Measurements from ENCODE around the gene KCNS1. TPM values are rescaled to one million over a fixed set of nuclear protein-coding genes. Genes with fewer than 3 reads are reported as not detected.
"Not testable (repeated sequence)": the region's sequence is repeated elsewhere in the genome, so short reads cannot be mapped to it uniquely, and the experiment has no call there.

Gene KCNS1
- total RNA-seq, 1 experiment from 2014 or later = 0.98 TPM

- H3T11ph ChIP-seq (ENCODE audit: low read length) = no peak overlapping the region
- no peak overlapping the region for H4K91ac ChIP-seq (ENCODE audit: insufficient read length, low read depth, low read length)
- H2BK12ac ChIP-seq (ENCODE audit: insufficient read length, low read depth, low read length) = no peak overlapping the region
- H2BK15ac ChIP-seq (ENCODE audit: low read depth, low read length) = no peak overlapping the region
- H3K9me3 Mint-ChIP-seq = no peaks in the 10 kb centered on the region; a peak in 1 of 5 replicates
- no peak overlapping the region for H3K9ac ChIP-seq (ENCODE audit: extremely low read depth, insufficient read length, low read length)
- no peak for TF ChIP-seq CTCF (conservative IDR thresholded peaks at IDR 0.05)
- H3K23me2 ChIP-seq (ENCODE audit: insufficient read length, low read depth, low read length, poor library complexity, severe bottlenecking) = no peaks in the 10 kb centered on the region
- H3K27me3 ChIP-seq (ENCODE audit: insufficient read depth, low read length) = no peaks in the 10 kb centered on the region
- H4K8ac ChIP-seq (replicated peaks; ENCODE audit: insufficient read length, low read depth, low read length) = no peak overlapping the region
- no peaks in the 10 kb centered on the region for H3K27me3 Mint-ChIP-seq (ENCODE audit: low read depth)
- H3K56ac ChIP-seq (ENCODE audit: insufficient read length, low read depth, low read length) = no peak overlapping the region
- H3K4me1 ChIP-seq (ENCODE audit: insufficient read depth, low read length) = no peaks in the 10 kb centered on the region
- no peak overlapping the region for H2BK120ac ChIP-seq (ENCODE audit: low read depth, low read length, poor library complexity, severe bottlenecking)
- no peak overlapping the region for H4K5ac ChIP-seq (ENCODE audit: insufficient read length, low read depth, low read length)
- no peak overlapping the region for H3K4me2 ChIP-seq (ENCODE audit: insufficient read depth, insufficient read length, low read length)
- no peak overlapping the region for H3K18ac ChIP-seq (ENCODE audit: insufficient read length, low read depth, low read length)
- no peaks in the 10 kb centered on the region for H3K79me1 ChIP-seq (ENCODE audit: insufficient read depth, low read depth, low read length, poor library complexity, severe bottlenecking)
- no peaks in the 10 kb centered on the region; the same call in 1 of the 2 replicates for H3K79me2 ChIP-seq (ENCODE audit: insufficient read depth, low read length)
- H3K23ac ChIP-seq (ENCODE audit: insufficient read length, low read depth, low read length) = no peak overlapping the region
- no peak overlapping the region for H2AFZ ChIP-seq (ENCODE audit: low read length)
- H3K14ac ChIP-seq (ENCODE audit: insufficient read depth, low read length) = no peak overlapping the region
- no peak overlapping the region; a peak in 1 of 7 replicates for H3K27ac Mint-ChIP-seq
- H3K9me3 ChIP-seq (ENCODE audit: control insufficient read depth, low read depth, low read length) = no peaks in the 10 kb centered on the region
- H3K4ac ChIP-seq (ENCODE audit: low read depth, low read length) = no peak overlapping the region
- H3K4me1 Mint-ChIP-seq = peaks cover 3% of the 10 kb centered on the region in 2 experiments; a peak in 3 of 4 replicates
- no peak overlapping the region for H3K27ac ChIP-seq (ENCODE audit: insufficient read length, low read depth, low read length)
- peaks cover 5 to 11% (median 10%) of the 10 kb centered on the region in 3 experiments; a peak in 6 of 7 replicates for H3K36me3 Mint-ChIP-seq (ENCODE audit: insufficient read depth in 1 of 3, low read depth in 3 of 3)
- no peak overlapping the region for H2AK5ac ChIP-seq (ENCODE audit: insufficient read length, low read length)
- H2BK20ac ChIP-seq (ENCODE audit: low read depth, low read length, poor library complexity, severe bottlenecking) = no peak overlapping the region
- no peak for DNase-seq
- H4K20me1 ChIP-seq (ENCODE audit: control insufficient read depth, insufficient read depth, insufficient read length) = no peaks in the 10 kb centered on the region
- no peak overlapping the region for H3K4me3 Mint-ChIP-seq
- H2BK5ac ChIP-seq (ENCODE audit: insufficient read length, low read length) = no peak overlapping the region
Observed at GRCh38 chr20:45064812-45065211, 36.1 kb downstream of the KCNS1 start.

GRCh38 chr20:45063107-45063506 lies 37.8 kb downstream of the KCNS1 start:
- not testable (repeated sequence) for H2AFZ ChIP-seq (ENCODE audit: low read length); H2BK15ac ChIP-seq (ENCODE audit: low read depth, low read length); H2BK12ac ChIP-seq (ENCODE audit: insufficient read length, low read depth, low read length); H3K4me3 Mint-ChIP-seq; DNase-seq; H3K9me3 ChIP-seq (ENCODE audit: control insufficient read depth, low read depth, low read length); H3K18ac ChIP-seq (ENCODE audit: insufficient read length, low read depth, low read length); H3K56ac ChIP-seq (ENCODE audit: insufficient read length, low read depth, low read length); H3K14ac ChIP-seq (ENCODE audit: insufficient read depth, low read length); H3K27me3 ChIP-seq (ENCODE audit: insufficient read depth, low read length); H3K4ac ChIP-seq (ENCODE audit: low read depth, low read length); H3K4me2 ChIP-seq (ENCODE audit: insufficient read depth, insufficient read length, low read length); H3K23ac ChIP-seq (ENCODE audit: insufficient read length, low read depth, low read length); H2AK5ac ChIP-seq (ENCODE audit: insufficient read length, low read length); H3K27ac ChIP-seq (ENCODE audit: insufficient read length, low read depth, low read length); H3K4me1 Mint-ChIP-seq; H3K9ac ChIP-seq (ENCODE audit: extremely low read depth, insufficient read length, low read length); H2BK20ac ChIP-seq (ENCODE audit: low read depth, low read length, poor library complexity, severe bottlenecking); H4K8ac ChIP-seq (replicated peaks; ENCODE audit: insufficient read length, low read depth, low read length); H3K79me2 ChIP-seq (ENCODE audit: insufficient read depth, low read length); H3K23me2 ChIP-seq (ENCODE audit: insufficient read length, low read depth, low read length, poor library complexity, severe bottlenecking); H2BK120ac ChIP-seq (ENCODE audit: low read depth, low read length, poor library complexity, severe bottlenecking); H2BK5ac ChIP-seq (ENCODE audit: insufficient read length, low read length); H4K20me1 ChIP-seq (ENCODE audit: control insufficient read depth, insufficient read depth, insufficient read length); H3K27me3 Mint-ChIP-seq (ENCODE audit: low read depth); H3T11ph ChIP-seq (ENCODE audit: low read length); H4K91ac ChIP-seq (ENCODE audit: insufficient read length, low read depth, low read length); H3K4me1 ChIP-seq (ENCODE audit: insufficient read depth, low read length); H3K79me1 ChIP-seq (ENCODE audit: insufficient read depth, low read depth, low read length, poor library complexity, severe bottlenecking); H3K9me3 Mint-ChIP-seq; H4K5ac ChIP-seq (ENCODE audit: insufficient read length, low read depth, low read length)
- Mint-ChIP-seq H3K27ac (peak overlapping the region in 2 of 3 experiments; percentile 20 to 28; a peak in 2 of 7 replicates), H3K36me3 (ENCODE audit: insufficient read depth in 1 of 3, low read depth in 3 of 3) (peaks cover 5 to 11% (median 10%) of the 10 kb centered on the region in 3 experiments; a peak in 6 of 7 replicates)
- WGBS (ENCODE audit: extremely low coverage, insufficient read length, low lambda C conversion rate) = no CpG with 5 or more reads among the region's 2 CpGs
